Stimulated activated CD8-positive, alpha-beta memory T cell treated with anti-CD3 and anti-CD28 coated beads, Interleukin-15, amount 100 ng/mL, for 4 hours (primary cell): ENCODE measurements around the gene PPP1R14D.

Experiments
- DNase-seq, 2 donors: peaks; one replicate each; pipeline ENCODE4 v3.0.0-alpha.2; 2020; ENCODE audit warnings: low read depth in 2 of 2

The PPP1R14D gene

DNA sequence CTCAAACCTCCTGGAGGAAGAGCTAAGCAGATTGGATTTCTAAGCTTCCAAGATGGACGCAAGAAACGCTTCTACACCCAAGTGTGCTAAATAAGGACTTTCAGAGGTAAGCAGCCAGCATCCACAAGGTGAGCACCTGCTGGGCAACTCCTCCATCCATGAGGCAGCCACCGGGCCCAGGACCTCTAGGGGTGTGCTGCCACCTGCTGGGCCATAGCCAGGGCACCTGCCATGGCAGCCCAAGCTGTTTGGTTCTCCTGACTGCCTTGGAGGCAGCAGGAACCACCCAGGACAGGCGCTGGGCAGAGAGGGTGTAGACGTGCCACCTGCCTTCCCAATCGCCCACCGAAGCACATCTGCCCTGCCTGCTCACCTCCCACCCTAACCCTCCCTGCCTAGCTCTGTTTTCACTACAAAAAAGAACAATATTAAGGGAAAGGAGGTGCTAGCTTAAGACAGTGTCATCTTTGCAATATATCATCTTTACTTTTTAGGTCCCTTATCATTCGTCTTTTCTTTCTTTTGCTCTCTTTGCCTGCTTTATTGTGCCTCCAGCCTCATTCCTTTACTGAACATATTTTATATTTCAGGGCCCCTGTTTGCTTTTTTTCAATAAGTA is 45.8 kb downstream of the PPP1R14D start:
- peak; percentile 54 to 59 for DNase-seq

DNA sequence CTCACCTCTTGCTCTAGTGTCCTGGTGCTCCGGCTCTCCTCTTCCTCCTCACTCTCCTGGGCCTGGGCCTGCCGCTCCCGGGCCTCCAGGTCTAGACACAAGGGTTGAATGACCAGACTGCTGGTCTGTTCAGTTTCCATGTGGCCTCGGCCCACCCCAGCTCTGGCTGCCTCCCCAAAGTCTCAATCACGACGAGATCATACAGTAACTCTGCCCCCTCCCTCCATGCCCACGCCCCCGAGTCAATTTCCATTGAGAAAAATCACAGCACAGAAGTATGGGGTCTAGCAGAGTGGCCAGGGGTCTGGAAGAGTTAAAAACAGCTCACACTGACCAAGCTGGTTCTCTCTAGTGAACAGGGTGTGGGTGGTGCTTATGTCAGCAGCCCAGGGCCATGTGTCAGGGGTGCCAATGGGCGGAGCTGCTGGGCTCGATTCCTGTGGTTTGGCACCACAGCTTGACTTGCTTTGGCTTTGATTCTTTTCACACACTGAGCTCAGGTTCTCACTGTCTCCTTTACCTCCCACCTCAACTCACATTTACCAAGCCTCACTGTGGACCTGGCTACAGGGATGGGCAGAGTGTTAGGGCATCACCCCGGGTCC is 51.9 kb downstream of the PPP1R14D start:
- peak; percentile 28 to 40 for DNase-seq

DNA sequence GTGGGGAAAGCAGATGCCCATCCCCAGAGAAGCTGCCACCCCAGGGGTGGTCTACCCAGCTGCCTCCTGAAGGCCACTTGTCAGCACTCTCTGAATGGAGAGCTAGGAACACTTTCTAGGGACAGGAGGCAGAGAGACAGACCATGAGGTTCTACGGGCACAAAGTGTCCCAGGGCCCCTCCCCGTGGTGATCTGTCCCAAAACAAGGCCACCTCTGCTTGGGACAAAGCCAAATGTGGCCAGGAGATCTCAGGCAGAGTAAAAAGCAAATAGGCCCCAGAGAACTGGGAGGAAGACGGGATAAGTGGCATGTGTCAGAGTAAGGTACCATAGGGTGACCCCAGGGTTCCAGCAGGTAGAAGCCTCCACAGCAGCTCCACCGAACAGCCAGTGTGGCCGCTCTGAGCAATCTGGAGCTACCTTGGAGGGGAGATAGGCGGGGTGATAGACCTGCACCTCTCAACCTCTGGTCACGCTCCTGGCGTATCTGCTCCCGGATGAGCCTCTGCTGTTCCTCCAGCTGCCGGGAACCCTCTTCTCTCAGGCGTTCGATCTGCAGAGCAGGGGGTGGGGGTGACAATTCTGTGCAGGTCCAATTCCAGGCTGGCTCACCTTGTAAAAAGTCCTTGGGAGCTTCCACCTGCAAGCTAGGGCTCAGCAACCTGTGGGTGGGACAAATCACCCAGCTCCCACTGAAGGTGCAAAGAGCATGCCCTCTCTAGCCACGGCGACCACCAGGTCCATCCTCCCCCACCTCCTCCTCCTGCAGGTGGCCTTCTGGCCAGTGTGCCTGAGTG is 52.6 kb downstream of the PPP1R14D start:
- no peak for DNase-seq

DNA sequence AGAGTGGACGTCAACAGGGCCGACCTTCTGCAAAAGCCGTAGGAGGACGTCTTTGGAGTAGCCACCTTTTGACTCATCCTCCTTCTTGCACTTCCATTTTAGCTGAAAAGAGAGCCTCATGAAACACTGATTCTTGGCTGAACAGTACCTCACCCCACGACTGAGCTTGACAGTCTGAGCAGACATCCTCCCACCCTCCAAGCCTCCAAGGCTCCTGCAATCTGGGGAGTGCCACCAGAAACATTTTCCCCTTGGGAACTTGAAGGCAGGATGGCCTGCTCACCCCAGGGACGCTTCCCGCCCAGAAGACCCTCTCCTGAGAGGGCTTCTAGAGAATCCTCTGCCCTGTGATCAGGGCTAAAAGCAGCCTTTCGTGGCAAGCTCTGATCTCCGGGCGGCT is 53.5 kb downstream of the PPP1R14D start:
- DNase-seq, result no peak

DNA sequence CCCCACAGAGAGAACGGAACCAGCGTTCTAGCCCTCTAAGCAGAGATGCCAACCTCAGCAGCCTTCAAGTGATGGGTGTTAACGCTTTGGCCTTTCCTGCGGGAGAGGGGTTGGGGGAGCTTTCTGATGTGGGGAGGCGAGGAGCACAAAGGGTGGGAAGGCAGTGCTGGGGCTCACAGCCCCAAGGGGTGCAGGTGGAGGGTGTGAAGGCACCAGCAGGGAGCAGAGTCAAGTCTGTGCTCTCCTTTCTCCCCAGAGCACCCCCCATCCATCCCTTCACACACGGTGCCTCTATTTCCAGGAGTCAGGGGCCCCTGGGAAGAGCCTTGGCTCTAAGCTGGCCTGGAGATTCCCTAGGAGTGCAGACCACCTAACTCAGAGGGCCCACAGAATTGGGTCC is 54.6 kb downstream of the PPP1R14D start:
- no peak for DNase-seq

DNA sequence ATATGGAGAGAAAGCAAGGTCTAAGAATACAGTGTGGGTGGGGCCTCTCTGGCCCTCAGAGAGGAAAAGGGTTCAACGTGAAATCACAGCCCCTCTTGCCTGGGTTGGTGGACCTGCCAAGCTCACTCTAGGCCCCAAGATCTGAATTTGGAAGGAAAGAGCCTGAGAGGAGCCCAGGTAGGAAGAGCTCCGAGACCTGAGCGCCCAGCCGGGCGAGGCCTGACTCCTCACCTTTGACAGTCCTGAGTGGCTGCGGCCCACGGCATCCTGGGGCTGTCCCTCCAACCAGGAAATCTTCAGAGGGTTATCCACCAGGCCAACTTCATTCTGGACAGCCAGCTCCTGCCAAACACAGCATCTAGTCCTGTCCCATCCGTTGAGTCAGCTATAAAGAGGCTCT is 55.0 kb downstream of the PPP1R14D start:
- no peak for DNase-seq

DNA sequence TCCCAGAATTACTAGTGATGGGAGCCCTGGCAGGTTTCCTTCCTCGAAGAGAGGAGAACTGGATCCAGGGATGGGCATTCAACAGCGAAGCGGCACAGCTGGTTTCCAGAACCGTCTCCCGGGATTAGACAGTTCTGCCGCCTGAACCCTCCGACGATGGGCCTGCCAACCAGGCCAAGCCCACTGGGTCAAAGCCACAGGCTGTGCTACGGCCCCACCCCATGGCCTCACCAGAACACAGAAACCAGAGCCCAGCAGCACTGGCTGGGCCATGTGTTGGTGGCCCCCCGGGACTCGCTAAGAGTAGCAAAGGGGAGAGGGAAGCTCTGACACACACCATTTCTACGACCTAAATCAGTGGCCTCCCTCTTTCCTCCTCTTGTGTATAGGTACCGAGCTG is 56.5 kb downstream of the PPP1R14D start:
- DNase-seq, result no peak

DNA sequence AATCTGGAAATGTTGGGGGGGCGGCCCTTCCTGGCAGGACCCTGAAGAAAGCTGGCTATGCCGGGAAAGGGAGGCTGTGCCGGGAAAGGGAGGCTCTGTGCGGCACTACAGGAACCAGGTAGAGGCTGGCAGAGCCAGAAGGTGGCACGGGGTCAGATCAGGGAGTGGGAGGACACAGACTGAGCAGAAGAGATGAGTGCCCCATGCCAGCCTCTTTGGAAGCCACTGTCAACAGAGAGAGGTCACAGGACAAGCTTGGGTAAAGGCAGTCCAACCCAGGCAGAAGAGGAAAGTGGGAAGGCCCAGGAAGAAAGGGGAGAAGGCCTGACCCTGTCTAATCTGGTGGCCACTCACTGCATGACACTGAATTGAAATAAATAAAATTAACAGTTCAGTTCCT is 57.3 kb downstream of the PPP1R14D start:
- DNase-seq, result no peak

DNA sequence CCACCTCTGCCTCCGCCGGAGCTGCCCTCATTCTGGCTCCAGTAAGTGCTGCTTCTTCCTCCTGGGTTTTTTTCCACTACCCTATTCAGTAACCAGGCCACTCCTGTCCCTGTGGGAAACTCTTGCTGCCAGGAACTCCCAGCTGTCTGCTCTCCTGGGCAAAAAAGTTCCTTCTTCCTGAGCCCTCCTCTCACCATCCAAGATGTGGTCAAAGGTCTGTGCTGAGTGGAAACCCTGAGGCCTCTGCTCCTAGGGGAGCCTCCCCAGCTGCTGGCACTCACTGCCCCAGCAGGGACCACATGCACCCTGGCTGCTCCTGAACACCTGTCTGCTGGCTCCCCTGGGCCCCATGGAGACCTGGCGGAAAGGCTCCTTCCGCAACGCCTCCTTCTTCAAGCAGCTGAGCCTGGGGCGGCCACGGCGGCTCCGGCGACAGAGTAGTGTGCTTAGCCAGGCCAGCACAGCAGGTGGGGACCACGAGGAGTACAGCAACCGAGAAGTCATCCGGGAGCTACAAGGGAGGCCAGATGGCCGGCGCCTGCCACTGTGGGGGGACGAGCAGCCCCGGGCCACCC is 58.3 kb downstream of the PPP1R14D start:
- no peak for DNase-seq

DNA sequence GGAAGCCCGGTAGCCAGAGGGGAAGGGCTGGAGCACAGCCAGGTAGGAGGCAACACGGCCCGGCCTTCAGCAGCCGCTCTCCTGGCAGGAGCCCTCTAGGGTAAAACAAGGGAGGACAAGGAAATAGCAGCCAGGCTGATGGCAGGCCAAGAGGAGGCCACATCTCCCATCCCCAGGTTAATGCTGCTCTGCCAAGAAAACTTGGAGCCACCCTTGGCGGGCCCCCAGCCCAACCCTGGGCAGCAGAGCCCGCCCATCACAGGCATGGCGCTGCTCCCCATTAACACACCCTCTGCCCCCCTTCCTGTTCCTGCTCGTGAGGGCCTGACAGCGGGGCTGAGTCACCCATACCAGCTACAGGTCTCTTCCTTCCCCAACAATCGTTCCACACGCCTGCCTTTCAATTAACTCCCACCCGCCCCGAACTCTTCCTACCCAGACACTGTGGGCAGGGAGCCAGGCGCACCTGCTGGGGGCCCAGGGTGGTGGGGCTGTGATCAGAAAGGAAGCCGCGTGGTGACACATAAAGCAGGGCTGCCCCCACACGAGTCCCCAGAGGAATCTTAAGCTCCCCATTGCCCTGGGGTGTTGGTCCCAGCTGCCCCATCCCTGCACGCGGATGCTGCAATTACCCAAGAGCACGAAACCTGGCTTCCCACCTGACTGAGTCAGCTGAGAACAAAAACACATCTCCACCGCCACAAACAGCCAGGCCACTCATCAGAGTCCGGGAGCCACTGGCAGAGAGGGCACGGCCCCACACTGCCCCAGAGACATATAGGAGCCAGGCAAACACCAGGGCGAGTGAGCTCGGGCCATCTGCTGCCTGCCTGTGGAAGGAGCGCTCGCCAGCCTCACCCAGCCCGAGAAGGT is 59.0 kb downstream of the PPP1R14D start, which contains the start of gene C15orf62:
TSS of gene C15orf62 (plus strand) at position 707 of the 873 bp plus-strand sequence. CDS start 516 bp downstream, outside the sequence.
- DNase-seq, result peak; percentile 66 to 75

DNA sequence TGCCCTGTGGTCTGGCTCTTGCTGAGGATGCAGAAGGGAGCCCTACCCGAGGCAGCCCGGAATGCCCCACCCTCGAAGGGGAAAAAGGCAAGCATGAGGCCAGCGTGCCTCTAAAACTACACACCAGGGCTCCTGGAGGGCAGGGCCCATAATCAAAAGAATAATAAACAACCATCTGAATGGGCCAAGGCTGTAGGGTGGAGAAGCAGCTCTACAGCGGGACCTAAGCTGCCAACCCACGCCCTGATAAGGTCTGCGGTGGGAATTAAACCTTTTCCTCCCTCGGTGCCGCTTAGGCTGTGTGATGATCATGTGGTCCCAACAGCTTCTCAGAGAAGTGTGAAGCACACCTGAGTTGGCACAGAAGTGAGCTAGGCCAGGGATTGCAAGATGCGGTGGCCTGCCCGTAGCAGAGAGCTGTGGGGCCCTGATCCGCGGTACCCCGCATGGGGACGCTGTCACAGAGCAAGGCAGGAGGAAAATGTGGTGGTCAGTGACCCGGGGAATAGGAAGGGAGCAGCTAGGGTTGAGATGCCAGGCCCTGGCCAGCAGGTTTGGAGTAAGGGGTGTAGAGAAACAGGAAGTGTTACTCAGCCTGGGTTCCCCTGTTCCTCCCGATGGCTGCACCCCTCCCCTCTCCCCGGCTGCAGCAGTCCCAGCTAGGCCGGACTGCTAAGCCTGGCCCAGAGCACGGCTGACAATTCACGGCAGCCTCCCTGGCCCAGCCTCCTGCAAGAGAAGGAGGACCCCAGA is 59.8 kb downstream of the PPP1R14D start:
- no peak for DNase-seq

DNA sequence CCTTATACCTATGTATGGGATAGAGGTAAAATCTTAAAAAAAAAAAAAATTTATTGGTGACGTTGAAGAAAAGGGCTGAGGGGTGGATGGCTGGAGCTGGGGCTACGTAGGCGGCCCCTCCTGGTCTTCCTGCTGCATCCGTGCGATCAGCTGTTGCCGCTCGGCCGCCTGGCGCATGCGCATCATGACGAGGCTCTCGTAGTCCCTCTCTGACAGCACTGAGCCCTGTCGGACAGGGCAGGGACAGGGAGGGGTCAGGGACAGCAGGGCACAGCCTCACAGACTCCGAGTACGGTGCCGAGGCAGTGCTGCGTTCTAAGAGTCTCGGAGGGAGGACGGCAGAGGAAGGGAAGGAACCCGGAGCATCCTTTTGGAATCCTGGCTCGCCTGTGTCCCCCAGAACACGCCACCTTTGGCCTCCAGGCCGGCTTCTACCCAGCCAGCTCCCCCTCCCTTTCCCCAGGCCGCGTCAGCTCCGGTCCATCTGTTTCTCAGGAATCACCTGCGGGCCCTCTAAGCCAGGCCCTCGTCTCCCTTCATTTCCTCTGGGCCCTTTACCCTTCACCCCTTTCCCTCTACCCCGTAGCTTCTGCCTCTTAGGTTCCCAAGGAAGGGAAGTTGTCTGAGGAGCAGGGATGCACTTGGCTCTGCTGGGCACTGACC is 60.5 kb downstream of the PPP1R14D start:
- DNase-seq, result no peak

DNA sequence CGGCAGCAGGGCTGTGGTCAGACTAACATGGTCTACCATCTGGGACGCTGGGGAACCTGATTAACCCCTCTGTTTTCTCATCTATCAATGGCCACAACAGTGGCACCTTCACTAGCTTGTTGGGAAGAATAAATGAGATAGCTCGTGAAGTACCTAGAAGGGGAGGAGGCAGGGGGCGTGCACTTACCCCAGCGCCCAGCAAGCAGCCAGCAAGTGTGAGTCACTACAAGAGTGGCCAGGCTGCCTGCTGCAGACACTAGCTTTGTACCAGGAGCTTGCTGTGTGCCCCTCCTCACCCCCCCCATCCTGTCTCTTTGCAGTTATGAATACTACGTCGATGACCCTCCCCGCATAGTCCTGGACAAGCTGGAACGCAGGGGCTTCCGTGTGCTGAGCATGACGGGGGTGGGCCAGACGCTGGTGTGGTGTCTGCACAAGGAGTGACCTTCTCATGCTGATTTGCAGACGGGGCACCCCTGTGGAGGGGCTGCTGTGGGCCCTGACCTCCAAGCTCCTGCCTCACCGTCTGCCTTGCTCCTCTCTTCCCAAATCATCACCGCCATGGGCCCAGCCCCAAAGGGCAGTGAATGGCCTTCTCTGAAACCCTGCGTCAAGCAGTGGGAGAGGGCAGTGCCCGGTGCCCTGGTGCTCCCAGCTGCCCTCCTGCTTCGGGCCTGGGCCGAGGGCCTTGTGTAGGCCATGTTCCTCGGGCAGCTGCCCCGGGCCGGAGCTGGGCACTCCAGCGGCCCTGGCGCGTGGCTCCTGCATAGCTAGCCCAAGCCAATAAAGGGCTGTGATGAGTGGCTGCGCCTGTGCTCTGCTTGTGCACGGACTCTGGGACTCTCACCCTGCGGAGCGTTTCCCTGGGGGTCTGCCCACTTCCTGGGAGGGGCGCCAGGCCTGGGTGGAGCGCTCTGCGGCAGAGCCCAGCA is 61.3 kb downstream of the PPP1R14D start:
- DNase-seq, result no peak

DNA sequence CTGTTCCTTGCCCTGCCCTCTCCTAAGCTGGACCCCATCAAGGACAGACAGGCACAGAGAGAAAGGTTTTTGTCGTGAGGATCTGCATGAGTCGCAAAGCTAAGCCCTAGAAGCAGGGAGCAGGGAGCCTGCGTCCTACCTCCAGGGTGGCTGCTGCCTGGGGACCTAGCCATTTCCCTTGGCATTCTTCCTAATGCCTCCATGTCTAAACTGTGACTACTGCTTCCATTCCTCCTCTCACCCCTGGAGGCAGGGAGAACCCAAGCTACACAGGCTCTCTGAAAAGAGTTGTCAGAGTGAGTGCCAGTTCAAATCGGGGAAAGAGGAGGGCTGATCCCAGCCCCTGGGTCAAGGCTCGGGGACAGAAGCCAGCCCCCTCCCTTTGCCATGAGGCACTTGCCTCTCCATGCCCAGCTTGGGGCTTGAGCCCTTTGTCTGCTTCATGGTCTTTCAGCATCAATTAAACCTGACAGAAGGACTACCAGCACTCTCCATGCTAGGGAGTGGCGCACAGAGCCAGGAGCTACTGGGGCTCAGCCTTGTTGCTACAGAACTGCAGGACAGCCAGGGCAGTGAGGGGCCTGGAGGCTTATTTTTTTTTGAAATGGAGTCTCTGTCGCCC is 62.2 kb downstream of the PPP1R14D start:
- DNase-seq, result no peak
